ENCODE data around the gene B3GNT9.

DNA sequence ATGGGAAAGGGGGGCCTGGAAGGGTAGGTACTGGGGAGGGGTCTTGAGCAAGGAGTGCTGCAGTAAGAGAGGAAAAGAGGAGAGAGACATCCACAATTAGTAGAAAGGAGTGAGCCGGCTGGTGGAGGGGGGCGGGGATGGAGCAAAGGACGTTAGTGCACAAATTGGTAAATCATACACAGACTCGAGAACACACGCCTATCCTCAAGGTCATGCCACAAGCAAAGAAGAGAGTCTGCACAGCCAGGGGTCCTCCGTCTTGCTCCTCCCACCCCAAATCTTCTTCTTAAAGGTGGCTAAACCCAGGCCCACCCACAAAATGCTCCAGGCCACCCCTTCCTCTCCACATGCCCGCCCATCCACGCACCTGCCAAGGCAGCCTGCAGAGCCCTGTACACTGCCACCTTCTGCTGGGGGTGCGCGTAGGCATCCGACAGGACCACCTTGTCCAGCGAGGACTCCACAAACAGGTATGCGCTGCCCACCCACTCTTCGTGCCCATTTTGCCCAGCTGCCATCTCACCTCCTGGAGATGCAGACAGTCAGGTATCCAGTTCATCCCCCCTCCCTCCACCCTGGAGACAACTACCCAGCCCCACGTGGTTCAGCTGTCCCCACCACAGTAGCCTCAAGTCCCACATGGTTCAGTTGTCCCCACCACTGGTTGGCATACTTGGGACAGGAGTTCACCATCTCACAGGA is 5.5 kb upstream of the B3GNT9 start:
- TF ChIP-seq, protein P1, sequence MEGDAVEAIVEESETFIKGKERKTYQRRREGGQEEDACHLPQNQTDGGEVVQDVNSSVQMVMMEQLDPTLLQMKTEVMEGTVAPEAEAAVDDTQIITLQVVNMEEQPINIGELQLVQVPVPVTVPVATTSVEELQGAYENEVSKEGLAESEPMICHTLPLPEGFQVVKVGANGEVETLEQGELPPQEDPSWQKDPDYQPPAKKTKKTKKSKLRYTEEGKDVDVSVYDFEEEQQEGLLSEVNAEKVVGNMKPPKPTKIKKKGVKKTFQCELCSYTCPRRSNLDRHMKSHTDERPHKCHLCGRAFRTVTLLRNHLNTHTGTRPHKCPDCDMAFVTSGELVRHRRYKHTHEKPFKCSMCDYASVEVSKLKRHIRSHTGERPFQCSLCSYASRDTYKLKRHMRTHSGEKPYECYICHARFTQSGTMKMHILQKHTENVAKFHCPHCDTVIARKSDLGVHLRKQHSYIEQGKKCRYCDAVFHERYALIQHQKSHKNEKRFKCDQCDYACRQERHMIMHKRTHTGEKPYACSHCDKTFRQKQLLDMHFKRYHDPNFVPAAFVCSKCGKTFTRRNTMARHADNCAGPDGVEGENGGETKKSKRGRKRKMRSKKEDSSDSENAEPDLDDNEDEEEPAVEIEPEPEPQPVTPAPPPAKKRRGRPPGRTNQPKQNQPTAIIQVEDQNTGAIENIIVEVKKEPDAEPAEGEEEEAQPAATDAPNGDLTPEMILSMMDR (IDR thresholded peaks at IDR 0.05) = no peak
- TF ChIP-seq POLR2A (IDR thresholded peaks at IDR 0.05) = no peak
